Calu3 (cell line): ENCODE data around the gene CCDC6. TPM values are rescaled to one million over a fixed set of nuclear protein-coding genes. Genes with fewer than 3 reads are reported as not detected.

Source experiments
- BruUV-seq: library from RNA; stranded (reverse); fragments of 400-500 nt; replicated peaks from 2 replicates; lab custom pipeline; 2021; lab: Mats Ljungman, UMichigan
- CTCF ChIA-PET: fragments of 300-600 bp; sonication (Branson Sonifier 250); formaldehyde crosslinking; loops from one replicate; lab custom pipeline; 2022; ENCODE audit warnings: antibody characterized with exemption; lab: Charles Lee
- DNase-seq: peaks from one replicate; pipeline ENCODE4 v3.0.0; 2022
- H3K27ac Mint-ChIP-seq: one replicate; pipeline ENCODE4 v1.8.0; 2022; ENCODE audit warnings: mixed read lengths; ENCODE audit not compliant: unreplicated experiment
- H3K27me3 Mint-ChIP-seq: one replicate; pipeline ENCODE4 v1.8.0; 2022; ENCODE audit warnings: mixed read lengths; ENCODE audit not compliant: unreplicated experiment
- H3K36me3 Mint-ChIP-seq: one replicate; pipeline ENCODE4 v1.8.0; 2022; ENCODE audit warnings: mild to moderate bottlenecking, moderate library complexity, mixed read lengths; ENCODE audit not compliant: insufficient read depth, unreplicated experiment
- H3K4me1 Mint-ChIP-seq: one replicate; pipeline ENCODE4 v1.8.0; 2022; ENCODE audit warnings: mild to moderate bottlenecking, low read depth, mixed read lengths; ENCODE audit not compliant: unreplicated experiment
- H3K4me3 Mint-ChIP-seq: one replicate; pipeline ENCODE4 v1.8.0; 2022; ENCODE audit warnings: mild to moderate bottlenecking, low read depth, moderate library complexity, mixed read lengths; ENCODE audit not compliant: unreplicated experiment
- H3K9me3 Mint-ChIP-seq: one replicate; pipeline ENCODE4 v1.8.0; 2022; ENCODE audit warnings: low read depth, mixed read lengths; ENCODE audit not compliant: unreplicated experiment
- CTCF ChIP-seq: fragments of 200-600 bp; IDR thresholded peaks from one replicate; pipeline ENCODE4 v1.8.0; 2022; ENCODE audit warnings: antibody characterized with exemption; ENCODE audit not compliant: unreplicated experiment
- intact Hi-C: fragments of 100-400 bp; cut with micrococcal nuclease; formaldehyde crosslinking; loops from one replicate; pipeline ENCODE4 v1.10.0; 2022; ENCODE audit not compliant: unreplicated experiment
- total RNA-seq: library from RNA; stranded (reverse); gene quantifications from 2 replicates; pipeline ENCODE4 v1.2.3, GENCODE V29; 2022

Gene CCDC6
- total RNA-seq, 1 experiment from 2014 or later: 115 TPM

- DNase-seq: no peak
- CTCF ChIA-PET: interaction anchor here (0.8 to 1.6 kb wide), 2 partner anchors 8 to 712 kb away, joined by 5 to 7 read pairs; no protein-coding TSS in a partner anchor
Observed at GRCh38 chr10:59872892-59873463, 33.4 kb downstream of the CCDC6 start.

GRCh38 chr10:59870152-59870551, 36.2 kb downstream of the CCDC6 start:
- Mint-ChIP-seq H3K4me3 (no peak overlapping the region), H3K9me3 (no peaks in the 10 kb centered on the region), H3K27ac (peak overlapping the region; percentile 63), H3K36me3 (peaks cover 10% of the 10 kb centered on the region), H3K4me1 (peaks cover 79% of the 10 kb centered on the region), H3K27me3 (no peaks in the 10 kb centered on the region)
- intact Hi-C loops: no loop called here
- DNase-seq: no peak
- CTCF ChIA-PET: no interaction called here
- BruUV-seq: no TSS peak
- TF ChIP-seq CTCF: no peak

More at GRCh38 chr10:59872892-59873463, 33.4 kb downstream of the CCDC6 start:
- Mint-ChIP-seq H3K4me1 (peaks cover 60% of the 10 kb centered on the region), H3K36me3 (peaks cover 6% of the 10 kb centered on the region), H3K27ac (no peak overlapping the region), H3K9me3 (no peaks in the 10 kb centered on the region), H3K27me3 (no peaks in the 10 kb centered on the region), H3K4me3 (no peak overlapping the region)
- no TSS peak for BruUV-seq
- TF ChIP-seq CTCF: no peak
- intact Hi-C loops: no loop called here

- Mint-ChIP-seq H3K36me3 (peaks cover 15% of the 10 kb centered on the region), H3K9me3 (no peaks in the 10 kb centered on the region), H3K4me1 (peaks cover 82% of the 10 kb centered on the region), H3K4me3 (no peak overlapping the region), H3K27ac (peak overlapping the region; percentile 63), H3K27me3 (no peaks in the 10 kb centered on the region)
- TF ChIP-seq CTCF: no peak
- DNase-seq: no peak
- intact Hi-C loops: no loop called here
- CTCF ChIA-PET: no interaction called here
- BruUV-seq: no TSS peak
Observed at GRCh38 chr10:59869594-59869940, 36.8 kb downstream of the CCDC6 start.

GRCh38 chr10:59868696-59869593, 37.4 kb downstream of the CCDC6 start:
- Mint-ChIP-seq H3K9me3 (no peaks in the 10 kb centered on the region), H3K4me3 (no peak overlapping the region), H3K36me3 (peaks cover 22% of the 10 kb centered on the region), H3K4me1 (peaks cover 82% of the 10 kb centered on the region), H3K27ac (peak overlapping the region; percentile 63), H3K27me3 (no peaks in the 10 kb centered on the region)
- CTCF ChIA-PET: interaction anchor here (1.0 kb wide), 1 partner anchor 19 kb away, joined by 3 read pairs; no protein-coding TSS in a partner anchor
- no TSS peak for BruUV-seq
- DNase-seq: no peak
- intact Hi-C loops: no loop called here
- no peak for TF ChIP-seq CTCF
